Smooth muscle cell (in vitro differentiated cells): ENCODE data around the gene DCX. TPM values are rescaled to one million over a fixed set of nuclear protein-coding genes. Genes with fewer than 3 reads are reported as not detected.

Source experiments
- DNase-seq: peaks from one replicate; lab custom pipeline; 2025; ENCODE audit not compliant: unreplicated experiment; lab: John Stamatoyannopoulos, UW
- H2AFZ ChIP-seq: fragments of 200-600 bp; sonication (generic); 2 replicates; pipeline ENCODE4 v1.6.0; 2016; ENCODE audit warnings: antibody characterized with exemption, low read depth, mild to moderate bottlenecking
- H3F3A ChIP-seq: fragments of 200-600 bp; sonication (generic); 2 replicates; pipeline ENCODE4 v1.6.0; 2017; ENCODE audit warnings: antibody characterized with exemption, low read depth
- H3K27ac ChIP-seq: fragments of 200-600 bp; sonication (generic); 2 replicates; pipeline ENCODE4 v1.5.1; 2016; ENCODE audit warnings: low read depth, mild to moderate bottlenecking
- H3K27me3 ChIP-seq: fragments of 200-600 bp; sonication (generic); 2 replicates; pipeline ENCODE4 v1.6.1; 2016; ENCODE audit warnings: low read depth, mild to moderate bottlenecking
- H3K36me3 ChIP-seq: fragments of 200-600 bp; sonication (generic); 2 replicates; pipeline ENCODE4 v1.5.1; 2016; ENCODE audit warnings: low read depth
- H3K4me1 ChIP-seq: fragments of 200-600 bp; sonication (generic); 2 replicates; pipeline ENCODE4 v1.5.1; 2016; ENCODE audit warnings: low read depth
- H3K4me2 ChIP-seq: fragments of 200-600 bp; sonication (generic); 2 replicates; pipeline ENCODE4 v1.6.0; 2016; ENCODE audit warnings: mild to moderate bottlenecking
- H3K4me3 ChIP-seq: fragments of 200-600 bp; sonication (generic); 2 replicates; pipeline ENCODE4 v1.5.1; 2016; ENCODE audit warnings: mild to moderate bottlenecking
- H3K79me2 ChIP-seq: fragments of 200-600 bp; sonication (generic); 2 replicates; pipeline ENCODE4 v1.6.0; 2016; ENCODE audit warnings: low read depth, mild to moderate bottlenecking
- H3K9ac ChIP-seq: fragments of 200-600 bp; sonication (generic); 2 replicates; pipeline ENCODE4 v1.6.0; 2016; ENCODE audit warnings: low read depth
- H3K9me3 ChIP-seq: fragments of 200-600 bp; sonication (generic); replicated peaks from 2 replicates; pipeline ENCODE4 v1.5.1; 2016; ENCODE audit warnings: low read depth
- H4K20me1 ChIP-seq: fragments of 200-600 bp; sonication (generic); 2 replicates; pipeline ENCODE4 v1.6.0; 2016; ENCODE audit warnings: low read depth
- WGBS: methylation state at CpG from one replicate; pipeline ENCODE4 v1.1.7; 2016; ENCODE audit warnings: low lambda C conversion rate; 5-methylcytosine and 5-hydroxymethylcytosine counted together
- polyA plus RNA-seq: library from polyadenylated mRNA; unstranded; fragments of >200 nt; fragmentation: Nextera tagmentation; extraction: Ambion mirVana; gene quantifications from 2 replicates; pipeline ENCODE4 v1.2.1, GENCODE V29; 2016
- total RNA-seq: library from RNA; depleted of rRNA; stranded (reverse); fragments of >200 nt; gene quantifications from 2 replicates; pipeline ENCODE4 v1.2.3, GENCODE V29; 2014
- TF ChIP-seq, protein P1 (sequence below): fragments of 200-600 bp; sonication (generic); IDR thresholded peaks from 2 replicates; pipeline ENCODE4 v1.5.1; 2017; ENCODE audit warnings: borderline replicate concordance, mild to moderate bottlenecking, antibody characterized with exemption; ENCODE audit not compliant: insufficient read depth, poor library complexity, severe bottlenecking

The DCX gene
- total and polyA plus RNA-seq, 2 experiments from 2014 or later = 0.09 TPM; not detected in 1

DNA sequence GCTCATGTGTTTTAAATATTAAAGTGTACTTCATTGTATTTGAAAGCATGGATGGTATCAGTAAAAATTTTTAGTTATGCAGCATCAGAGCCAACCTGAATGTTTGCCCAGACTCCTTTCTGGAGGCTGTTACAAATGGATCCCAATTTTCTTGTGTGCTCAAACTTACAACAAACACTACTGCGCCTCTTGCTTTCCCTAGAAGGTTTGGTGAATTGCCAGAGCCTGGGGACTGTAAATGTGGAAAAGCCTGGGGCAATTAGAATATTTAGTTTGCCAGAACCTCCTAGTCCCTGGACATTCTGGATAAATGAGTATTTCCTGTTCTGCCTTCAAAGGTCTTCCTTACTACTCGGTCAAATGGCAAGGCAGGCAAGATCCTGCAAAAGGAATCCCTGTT, 146.5 kb downstream of the DCX start:
- H3K4me1 ChIP-seq = peaks cover 26% of the 10 kb centered on the region
- TF ChIP-seq, protein P1, sequence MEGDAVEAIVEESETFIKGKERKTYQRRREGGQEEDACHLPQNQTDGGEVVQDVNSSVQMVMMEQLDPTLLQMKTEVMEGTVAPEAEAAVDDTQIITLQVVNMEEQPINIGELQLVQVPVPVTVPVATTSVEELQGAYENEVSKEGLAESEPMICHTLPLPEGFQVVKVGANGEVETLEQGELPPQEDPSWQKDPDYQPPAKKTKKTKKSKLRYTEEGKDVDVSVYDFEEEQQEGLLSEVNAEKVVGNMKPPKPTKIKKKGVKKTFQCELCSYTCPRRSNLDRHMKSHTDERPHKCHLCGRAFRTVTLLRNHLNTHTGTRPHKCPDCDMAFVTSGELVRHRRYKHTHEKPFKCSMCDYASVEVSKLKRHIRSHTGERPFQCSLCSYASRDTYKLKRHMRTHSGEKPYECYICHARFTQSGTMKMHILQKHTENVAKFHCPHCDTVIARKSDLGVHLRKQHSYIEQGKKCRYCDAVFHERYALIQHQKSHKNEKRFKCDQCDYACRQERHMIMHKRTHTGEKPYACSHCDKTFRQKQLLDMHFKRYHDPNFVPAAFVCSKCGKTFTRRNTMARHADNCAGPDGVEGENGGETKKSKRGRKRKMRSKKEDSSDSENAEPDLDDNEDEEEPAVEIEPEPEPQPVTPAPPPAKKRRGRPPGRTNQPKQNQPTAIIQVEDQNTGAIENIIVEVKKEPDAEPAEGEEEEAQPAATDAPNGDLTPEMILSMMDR = no peak
- H3K9me3 ChIP-seq = no peaks in the 10 kb centered on the region
- no peaks in the 10 kb centered on the region for H3F3A ChIP-seq
- WGBS = 67% methylated on average over 2 of the region's 2 CpGs
- no peaks in the 10 kb centered on the region for H4K20me1 ChIP-seq
- no peak overlapping the region for H3K9ac ChIP-seq
- H3K27me3 ChIP-seq = no peaks in the 10 kb centered on the region
- no peak overlapping the region for H3K4me3 ChIP-seq
- H3K27ac ChIP-seq = no peak overlapping the region
- H3K79me2 ChIP-seq = no peaks in the 10 kb centered on the region
- H3K36me3 ChIP-seq = no peaks in the 10 kb centered on the region
- H2AFZ ChIP-seq = no peak overlapping the region
- DNase-seq = no peak
- no peak overlapping the region for H3K4me2 ChIP-seq

DNA sequence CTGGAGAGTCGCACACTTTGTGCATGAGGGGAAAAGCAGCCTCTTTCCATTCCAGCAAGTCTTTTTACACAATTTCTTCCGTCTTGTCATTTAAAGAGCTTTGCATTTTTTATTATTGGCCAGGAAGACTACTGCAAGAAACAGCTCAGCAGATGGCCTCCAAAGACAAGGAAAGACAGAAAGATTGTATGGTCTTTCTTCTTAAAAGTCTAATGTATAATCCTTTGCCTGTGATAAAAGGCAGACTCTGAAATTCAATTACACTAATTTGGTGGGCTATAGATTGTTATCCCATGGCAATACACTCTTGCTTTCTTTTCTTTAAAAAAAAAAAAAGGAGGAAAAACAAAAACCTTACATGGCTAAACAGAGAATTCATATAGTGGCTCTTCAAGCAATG, 147.6 kb downstream of the DCX start:
- TF ChIP-seq, protein P1 = no peak

DNA sequence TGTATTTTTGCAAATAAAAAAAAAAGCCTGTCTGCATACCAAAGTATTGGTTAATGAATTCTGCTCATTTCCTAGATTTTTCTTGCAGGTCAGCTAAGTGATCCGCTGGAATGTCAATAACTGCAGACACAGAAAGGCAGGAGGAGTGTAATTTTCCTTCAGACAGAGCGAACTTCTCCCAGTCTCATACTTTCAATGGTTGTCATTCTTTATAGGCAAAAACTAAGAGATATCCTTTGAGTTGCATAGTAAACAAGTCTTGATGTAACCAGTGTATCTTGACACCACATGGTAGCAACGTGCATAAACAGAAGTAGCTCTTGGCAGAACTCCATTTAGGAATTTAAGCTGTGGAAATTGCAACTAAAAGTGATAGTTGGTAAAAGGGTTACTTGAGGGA, 149.9 kb downstream of the DCX start:
- H3K4me1 ChIP-seq = peaks cover 24% of the 10 kb centered on the region
- H3K36me3 ChIP-seq = no peaks in the 10 kb centered on the region
- H3K9me3 ChIP-seq = no peaks in the 10 kb centered on the region
- no peak overlapping the region for H2AFZ ChIP-seq
- no peak for DNase-seq
- no peaks in the 10 kb centered on the region for H3K79me2 ChIP-seq
- H3K27me3 ChIP-seq = no peaks in the 10 kb centered on the region
- H3F3A ChIP-seq = no peaks in the 10 kb centered on the region
- WGBS = 50% methylated on average over 3 of the region's 3 CpGs
- no peak overlapping the region for H3K4me3 ChIP-seq
- TF ChIP-seq, protein P1 = no peak
- H4K20me1 ChIP-seq = no peaks in the 10 kb centered on the region
- H3K9ac ChIP-seq = no peak overlapping the region
- H3K27ac ChIP-seq = peak overlapping the region; percentile 49
- H3K4me2 ChIP-seq = no peak overlapping the region

More for the DNA sequence above, 147.6 kb downstream of the DCX start:
- WGBS = 80% methylated on average over 2 of the region's 2 CpGs
- Histone ChIP-seq H3K36me3 (no peaks in the 10 kb centered on the region), H3F3A (no peaks in the 10 kb centered on the region), H3K9ac (no peak overlapping the region), H3K9me3 (no peaks in the 10 kb centered on the region), H4K20me1 (no peaks in the 10 kb centered on the region), H3K4me1 (peaks cover 26% of the 10 kb centered on the region), H2AFZ (no peak overlapping the region), H3K79me2 (no peaks in the 10 kb centered on the region), H3K4me2 (no peak overlapping the region), H3K27ac (no peak overlapping the region), H3K27me3 (no peaks in the 10 kb centered on the region), H3K4me3 (no peak overlapping the region)
- no peak for DNase-seq

DNA sequence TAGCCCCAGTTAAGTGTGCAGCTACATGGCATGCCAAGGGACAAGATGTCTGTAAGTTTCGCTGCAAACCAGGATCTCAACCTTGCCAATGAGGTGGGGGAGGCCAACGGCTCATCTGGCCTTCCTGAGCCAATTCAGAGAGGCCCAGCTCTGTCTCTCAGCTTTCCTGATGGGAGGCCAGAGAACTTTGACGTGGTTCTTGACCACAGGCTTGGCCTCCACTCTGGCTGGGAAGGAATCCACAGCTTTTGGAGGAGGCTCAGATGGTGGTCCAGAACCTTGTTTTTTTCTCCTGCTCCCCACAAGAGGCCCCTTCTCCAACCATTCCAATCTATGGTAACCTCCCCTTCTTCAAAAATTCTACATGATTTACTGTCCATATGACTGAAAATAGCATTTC, 151.5 kb downstream of the DCX start:
- H3K4me3 ChIP-seq = no peak overlapping the region
- peaks cover 24% of the 10 kb centered on the region for H3K4me1 ChIP-seq
- no peaks in the 10 kb centered on the region for H3K9me3 ChIP-seq
- H3K79me2 ChIP-seq = no peaks in the 10 kb centered on the region
- no peaks in the 10 kb centered on the region for H4K20me1 ChIP-seq
- H3K27ac ChIP-seq = no peak overlapping the region
- H3K4me2 ChIP-seq = no peak overlapping the region
- TF ChIP-seq, protein P1 = no peak
- no peaks in the 10 kb centered on the region for H3F3A ChIP-seq
- no peak overlapping the region for H2AFZ ChIP-seq
- no peaks in the 10 kb centered on the region for H3K36me3 ChIP-seq
- WGBS = 91% methylated on average over 3 of the region's 3 CpGs
- DNase-seq = no peak
- no peak overlapping the region for H3K9ac ChIP-seq
- H3K27me3 ChIP-seq = no peaks in the 10 kb centered on the region
